Measurements from ENCODE around the gene SNX18. TPM values are rescaled to one million over a fixed set of nuclear protein-coding genes. Genes with fewer than 3 reads are reported as not detected.

SNX18 gene
- total and polyA plus RNA-seq, 10 donors = 4.8 to 82.5 (median 68.1) TPM

DNA sequence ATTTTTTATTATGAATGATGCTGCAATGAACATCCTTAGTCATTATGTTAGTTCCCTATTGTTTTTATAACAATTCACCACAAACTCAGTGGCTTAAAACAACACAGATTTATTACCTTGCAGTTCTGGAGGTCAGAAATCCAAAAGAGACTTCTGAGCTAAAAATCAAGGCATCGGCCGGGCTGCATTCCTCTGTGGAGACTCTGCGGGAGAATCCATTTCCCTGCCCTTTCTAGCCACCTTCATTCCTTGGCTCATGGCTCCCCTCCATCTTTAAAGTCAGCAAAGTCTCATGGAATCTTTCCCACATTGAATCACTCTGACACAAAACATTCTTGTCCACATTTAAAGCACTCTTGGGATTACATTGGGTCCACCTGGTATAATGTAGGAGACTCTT lies 38.6 kb downstream of the SNX18 start:
- Histone ChIP-seq H3K27ac (no peak overlapping the region), H3K4me3 (no peak overlapping the region), H3K27me3 (replicated peaks in 1 of 7) (no peaks in the 10 kb centered on the region), H3K4me1 (peaks cover 0 to 9% (median 0%) of the 10 kb centered on the region in 6 donors), H3K9me3 (peaks cover 0 to 5% (median 0%) of the 10 kb centered on the region in 8 donors), H3K36me3 (peaks cover 0 to 24% (median 0%) of the 10 kb centered on the region in 6 donors)
- intact Hi-C loops (cut with DNase I; ENCODE audit: low total_unique reads) = no loop called here
- no peak for DNase-seq
- no peak for TF ChIP-seq CTCF (IDR thresholded peaks at IDR 0.05 in 8 of 11, conservative IDR thresholded peaks at IDR 0.05 in 3 of 11)
- no peak for TF ChIP-seq POLR2AphosphoS5 (IDR thresholded peaks at IDR 0.05)
- TF ChIP-seq POLR2A (IDR thresholded peaks at IDR 0.05) = no peak
- 63 to 81% (median 74%) methylated on average over 3 of the region's 3 CpGs for WGBS, 5 donors

- intact Hi-C loops (cut with DNase I; ENCODE audit: low total_unique reads) = no loop called here
- Histone ChIP-seq H3K4me1 (no peaks in the 10 kb centered on the region), H3K36me3 (peaks cover 0 to 2% (median 0%) of the 10 kb centered on the region in 6 donors), H3K27ac (no peak overlapping the region), H3K4me3 (no peak overlapping the region), H3K27me3 (replicated peaks in 1 of 7) (no peaks in the 10 kb centered on the region), H3K9me3 (peaks cover 0 to 5% (median 0%) of the 10 kb centered on the region in 8 donors)
- 63 to 90% (median 77%) methylated on average over 1 of the region's 1 CpG for WGBS, 5 donors
- DNase-seq = no peak
- TF ChIP-seq POLR2AphosphoS5 (IDR thresholded peaks at IDR 0.05) = no peak
- no peak for TF ChIP-seq CTCF (IDR thresholded peaks at IDR 0.05 in 8 of 11, conservative IDR thresholded peaks at IDR 0.05 in 3 of 11)
- TF ChIP-seq POLR2A (IDR thresholded peaks at IDR 0.05) = no peak
Measured at GRCh38 chr5:54558362-54558761, 40.8 kb downstream of the SNX18 start.

- no peak for DNase-seq
- TF ChIP-seq POLR2AphosphoS5 (IDR thresholded peaks at IDR 0.05) (no peak), POLR2A (IDR thresholded peaks at IDR 0.05) (no peak), CTCF (IDR thresholded peaks at IDR 0.05 in 8 of 11, conservative IDR thresholded peaks at IDR 0.05 in 3 of 11) (no peak)
- Histone ChIP-seq H3K4me1 (no peaks in the 10 kb centered on the region), H3K9me3 (peaks cover 0 to 5% (median 0%) of the 10 kb centered on the region in 8 donors), H3K27me3 (replicated peaks in 1 of 7) (no peaks in the 10 kb centered on the region), H3K4me3 (no peak overlapping the region), H3K27ac (no peak overlapping the region), H3K36me3 (no peaks in the 10 kb centered on the region)
- intact Hi-C loops (cut with DNase I; ENCODE audit: low total_unique reads) = no loop called here
Measured at GRCh38 chr5:54561651-54562050, 44.1 kb downstream of the SNX18 start.

- H3K4me1 ChIP-seq = no peaks in the 10 kb centered on the region
- no peaks in the 10 kb centered on the region for H3K36me3 ChIP-seq
- TF ChIP-seq CTCF (IDR thresholded peaks at IDR 0.05 in 8 of 11, conservative IDR thresholded peaks at IDR 0.05 in 3 of 11) (no peak), POLR2AphosphoS5 (IDR thresholded peaks at IDR 0.05) (peak in 1 of 3 donors; percentile 18)
- DNase-seq = no peak
- peak overlapping the region in 3 of 8 donors; percentile 36 to 64 (median 62) for H3K27ac ChIP-seq
- H3K4me3 ChIP-seq = no peak overlapping the region
- H3K9me3 ChIP-seq = peaks cover 0 to 5% (median 0%) of the 10 kb centered on the region in 8 donors
- no peaks in the 10 kb centered on the region for H3K27me3 ChIP-seq (replicated peaks in 1 of 7)
- intact Hi-C loops (cut with DNase I; ENCODE audit: low total_unique reads) = no loop called here
- 43 to 91% (median 53%) methylated on average over 1 of the region's 1 CpG for WGBS, 5 donors
Measured at GRCh38 chr5:54563083-54563761, 45.7 kb downstream of the SNX18 start.

Data from spleen (tissue), 11 donors.